Activated naive CD4-positive, alpha-beta T cell treated with anti-CD3 and anti-CD28 coated beads, Interleukin-2, amount 10 ng/mL, durations not matched to agents 7 days and 5 days (primary cell): ENCODE results near the gene ZNRD2.

Source experiments
- CTCF ChIA-PET: fragments of 350-600 bp; sonication (Branson Sonifier 250); formaldehyde crosslinking; loops from one replicate; lab custom pipeline; 2021; ENCODE audit warnings: antibody characterized with exemption; lab: Charles Lee
- DNase-seq: peaks from one replicate; pipeline ENCODE4 v3.0.0-alpha.2; 2020
- H3K27ac Mint-ChIP-seq: one replicate; pipeline ENCODE4 v1.8.0; 2021; ENCODE audit warnings: mild to moderate bottlenecking, moderate library complexity, mixed read lengths
- H3K27me3 Mint-ChIP-seq: one replicate; pipeline ENCODE4 v1.8.0; 2021; ENCODE audit warnings: mild to moderate bottlenecking, mixed read lengths
- H3K36me3 Mint-ChIP-seq: one replicate; pipeline ENCODE4 v1.8.0; 2021; ENCODE audit warnings: mixed read lengths
- H3K4me1 Mint-ChIP-seq: one replicate; pipeline ENCODE4 v1.8.0; 2021; ENCODE audit warnings: mixed read lengths
- H3K4me3 Mint-ChIP-seq: one replicate; pipeline ENCODE4 v1.8.0; 2021; ENCODE audit warnings: mild to moderate bottlenecking, moderate library complexity, mixed read lengths
- H3K9me3 Mint-ChIP-seq: one replicate; pipeline ENCODE4 v1.8.0; 2021; ENCODE audit warnings: mixed read lengths

Gene ZNRD2

GRCh38 chr11:65621460-65621859, 51.2 kb downstream of the ZNRD2 start:
- no peaks in the 10 kb centered on the region for H3K9me3 Mint-ChIP-seq
- CTCF ChIA-PET, result no interaction called here
- H3K36me3 Mint-ChIP-seq, result peaks cover 35% of the 10 kb centered on the region
- peaks cover 25% of the 10 kb centered on the region for H3K4me1 Mint-ChIP-seq
- DNase-seq, result no peak
- no peak overlapping the region for H3K4me3 Mint-ChIP-seq
- peak overlapping the region; percentile 19 for H3K27ac Mint-ChIP-seq
- H3K27me3 Mint-ChIP-seq, result no peaks in the 10 kb centered on the region
